SK-N-SH treated with all-trans-retinoic acid at 6 μM for 48 hours (cell line): ENCODE results near the gene PRLH.

Experiments
- BACH2 ChIP-seq: fragments of 250-450 bp; sonication (Bioruptor Pico); IDR thresholded peaks from 2 replicates; pipeline ENCODE4 v1.9.0; 2021; ENCODE audit warnings: mild to moderate bottlenecking, borderline replicate concordance
- CSDC2 ChIP-seq: fragments of 250-450 bp; sonication (Bioruptor Pico); IDR thresholded peaks from 2 replicates; pipeline ENCODE4 v1.5.0; 2020; ENCODE audit warnings: mild to moderate bottlenecking, moderate library complexity
- POU6F1 ChIP-seq: fragments of 250-450 bp; sonication (Bioruptor Pico); IDR thresholded peaks from 2 replicates; pipeline ENCODE4 v1.8.0; 2021; ENCODE audit warnings: low read depth, mild to moderate bottlenecking, moderate library complexity, borderline replicate concordance
- SNAI2 ChIP-seq: fragments of 250-450 bp; sonication (Bioruptor Pico); IDR thresholded peaks from 2 replicates; pipeline ENCODE4 v1.5.0; 2020; ENCODE audit warnings: mild to moderate bottlenecking, moderate library complexity
- ZC3H10 ChIP-seq: fragments of 250-450 bp; sonication (Bioruptor Pico); IDR thresholded peaks from 2 replicates; pipeline ENCODE4 v1.5.1; 2021; ENCODE audit warnings: mild to moderate bottlenecking, moderate library complexity
- ZFP3 ChIP-seq: fragments of 250-450 bp; sonication (Bioruptor Pico); IDR thresholded peaks from 2 replicates; pipeline ENCODE4 v1.5.0; 2020; ENCODE audit warnings: mild to moderate bottlenecking, moderate library complexity
- ZFP30 ChIP-seq: fragments of 450-650 bp; formaldehyde crosslinking; IDR thresholded peaks from 2 replicates; pipeline ENCODE4 v1.5.0; 2022; ENCODE audit warnings: mild to moderate bottlenecking, moderate library complexity
- TF ChIP-seq, protein P1 (sequence below): fragments of 250-450 bp; sonication (Bioruptor Pico); IDR thresholded peaks from 2 replicates; pipeline ENCODE4 v1.5.1; 2020; ENCODE audit warnings: low read depth, mild to moderate bottlenecking, moderate library complexity

DNA sequence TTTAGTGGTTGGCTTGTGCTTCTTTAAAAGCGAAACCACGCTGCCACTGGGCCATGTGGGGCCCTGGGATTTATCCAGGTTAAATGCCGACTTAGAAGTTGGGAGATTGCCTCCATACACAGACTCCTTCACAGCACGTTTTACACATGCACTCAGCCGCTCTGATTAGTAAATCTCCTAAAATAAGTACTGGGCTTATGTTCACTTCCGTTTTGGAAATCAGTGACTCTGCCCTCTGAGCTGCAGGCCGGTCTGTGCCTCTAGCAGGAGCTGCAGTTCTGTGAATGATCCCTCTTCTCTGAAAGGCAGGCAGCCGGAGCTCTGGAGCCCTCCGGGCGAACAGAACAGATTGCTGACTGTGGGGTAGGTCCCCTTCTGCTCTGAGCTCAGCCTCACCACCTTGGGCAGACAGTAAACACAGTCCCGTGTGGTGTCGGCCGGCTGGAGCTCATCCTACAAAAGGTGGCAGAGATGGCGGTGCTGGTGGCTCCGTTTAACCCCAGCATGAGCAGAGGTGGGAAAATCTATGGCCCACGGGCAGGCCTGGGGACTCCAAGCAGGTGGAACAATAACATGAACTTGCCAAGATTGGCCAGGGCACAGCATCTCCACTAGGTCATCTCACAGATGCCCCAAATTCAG lies 34.0 kb downstream of the PRLH start:
- TF ChIP-seq, protein P1, sequence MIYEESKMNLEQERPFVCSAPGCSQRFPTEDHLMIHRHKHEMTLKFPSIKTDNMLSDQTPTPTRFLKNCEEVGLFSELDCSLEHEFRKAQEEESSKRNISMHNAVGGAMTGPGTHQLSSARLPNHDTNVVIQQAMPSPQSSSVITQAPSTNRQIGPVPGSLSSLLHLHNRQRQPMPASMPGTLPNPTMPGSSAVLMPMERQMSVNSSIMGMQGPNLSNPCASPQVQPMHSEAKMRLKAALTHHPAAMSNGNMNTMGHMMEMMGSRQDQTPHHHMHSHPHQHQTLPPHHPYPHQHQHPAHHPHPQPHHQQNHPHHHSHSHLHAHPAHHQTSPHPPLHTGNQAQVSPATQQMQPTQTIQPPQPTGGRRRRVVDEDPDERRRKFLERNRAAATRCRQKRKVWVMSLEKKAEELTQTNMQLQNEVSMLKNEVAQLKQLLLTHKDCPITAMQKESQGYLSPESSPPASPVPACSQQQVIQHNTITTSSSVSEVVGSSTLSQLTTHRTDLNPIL (CRISPR knock-in tag), result no peak
- TF ChIP-seq ZC3H10 (CRISPR knock-in tag) (no peak), SNAI2 (CRISPR knock-in tag) (no peak), BACH2 (no peak), ZFP30 (CRISPR knock-in tag) (no peak), ZFP3 (CRISPR knock-in tag) (no peak), POU6F1 (CRISPR knock-in tag) (no peak), CSDC2 (CRISPR knock-in tag) (no peak)
